Fibroblast of lung (primary cell): ENCODE data around the gene ATG7. TPM values are rescaled to one million over a fixed set of nuclear protein-coding genes. Genes with fewer than 3 reads are reported as not detected.

ENCODE experiments used
- DNase-seq, 2 donors: peaks; one replicate each; pipeline versions ENCODE4 v3.0.0 to v3.0.0-alpha.2; 2010; ENCODE audit warnings: low read depth in 2 of 2
- H2AFZ ChIP-seq: 2 replicates; pipeline ENCODE4 v1.5.1; 2012; ENCODE audit warnings: low read length, control low read depth, inconsistent platforms
- H3K27ac ChIP-seq: 2 replicates; pipeline ENCODE4 v1.5.1; 2011; ENCODE audit warnings: low read length, control low read depth; ENCODE audit not compliant: insufficient read depth
- H3K27me3 ChIP-seq: 2 replicates; pipeline ENCODE4 v1.5.1; 2011; ENCODE audit warnings: mild to moderate bottlenecking, low read length; ENCODE audit not compliant: control insufficient read depth, insufficient read depth
- H3K36me3 ChIP-seq: 2 replicates; pipeline ENCODE4 v1.5.1; 2011; ENCODE audit warnings: low read length; ENCODE audit not compliant: control insufficient read depth, insufficient read depth
- H3K4me1 ChIP-seq: 2 replicates; pipeline ENCODE4 v1.5.1; 2011; ENCODE audit warnings: low read length; ENCODE audit not compliant: control insufficient read depth, insufficient read depth; ENCODE audit errors: extremely low read depth
- H3K4me2 ChIP-seq: 2 replicates; pipeline ENCODE4 v1.5.1; 2011; ENCODE audit warnings: low read length, control low read depth; ENCODE audit not compliant: insufficient read depth; ENCODE audit errors: extremely low read depth
- H3K4me3 ChIP-seq, 4 experiments: fragments of 200-600 bp in 1 of 4; sonication (generic) in 1 of 4; replicated peaks in 1 of 4; 2 replicates each; pipeline ENCODE4 v1.5.1; 2011 to 2016; ENCODE audit warnings: low read length in 4 of 4, low read depth in 3 of 4, mild to moderate bottlenecking in 3 of 4, control low read depth in 2 of 4, inconsistent platforms in 1 of 4, mixed read lengths in 1 of 4; ENCODE audit not compliant: insufficient read depth in 1 of 4; ENCODE audit errors: control extremely low read depth in 1 of 4
- H3K79me2 ChIP-seq: 2 replicates; pipeline ENCODE4 v1.5.1; 2012; ENCODE audit warnings: mild to moderate bottlenecking, low read length, inconsistent platforms; ENCODE audit not compliant: control insufficient read depth, insufficient read depth
- H3K9ac ChIP-seq: 2 replicates; pipeline ENCODE4 v1.5.1; 2011; ENCODE audit warnings: mild to moderate bottlenecking, low read length, control low read depth; ENCODE audit not compliant: insufficient read depth
- H3K9me3 ChIP-seq: 2 replicates; pipeline ENCODE4 v1.5.1; 2012; ENCODE audit warnings: low read depth, low read length; ENCODE audit not compliant: control insufficient read depth, insufficient read depth
- H4K20me1 ChIP-seq: 2 replicates; pipeline ENCODE4 v1.5.1; 2011; ENCODE audit warnings: low read length; ENCODE audit not compliant: control insufficient read depth, insufficient read depth; ENCODE audit errors: extremely low read depth
- CTCF ChIP-seq, 2 donors: IDR thresholded peaks in 1 of 2; conservative IDR thresholded peaks in 1 of 2; 1 replicate in 1 of 2; 2 replicates in 1 of 2; pipeline ENCODE4 v1.5.1; 2011 to 2012; ENCODE audit warnings: low read length in 2 of 2, control low read depth in 1 of 2, inconsistent platforms in 1 of 2, low read depth in 1 of 2, mild to moderate bottlenecking in 1 of 2
- EZH2 ChIP-seq: IDR thresholded peaks from 2 replicates; pipeline ENCODE4 v1.5.1; 2012; ENCODE audit warnings: low read length, control low read depth, mild to moderate bottlenecking; ENCODE audit errors: missing control alignments
- polyA plus RNA-seq, 2 donors: library from polyadenylated mRNA; depleted of rRNA in 1 of 2; stranded (reverse) in 1 of 2; unstranded in 1 of 2; fragments of >200 nt; gene quantifications; 2 replicates each; pipeline ENCODE4 v1.2.1, GENCODE V29; 2011 to 2012; ENCODE audit warnings: missing spikeins in 1 of 2
- total RNA-seq: library from RNA; depleted of rRNA; stranded (reverse); fragments of >200 nt; gene quantifications from 2 replicates; pipeline ENCODE4 v1.2.1, GENCODE V29; 2014

Gene ATG7
- total and polyA plus RNA-seq, 2 donors (not counting 1 experiment from before 2014, with no cell fraction given) = 50.8 to 56.5 TPM

- Histone ChIP-seq H3K4me3 (peak overlapping the region in 1 of 4 experiments; percentile 1), H3K9me3 (no peaks in the 10 kb centered on the region), H2AFZ (no peak overlapping the region), H3K4me1 (peaks cover 10% of the 10 kb centered on the region), H3K79me2 (no peaks in the 10 kb centered on the region), H3K36me3 (no peaks in the 10 kb centered on the region), H3K27ac (peak overlapping the region; percentile 53), H3K27me3 (no peaks in the 10 kb centered on the region), H3K9ac (peak overlapping the region; percentile 8), H4K20me1 (no peaks in the 10 kb centered on the region), H3K4me2 (peak overlapping the region; percentile 54)
- TF ChIP-seq EZH2 = no peak
- peak; percentile 39 to 54 for TF ChIP-seq CTCF (conservative IDR thresholded peaks at IDR 0.05 in 1 of 2, IDR thresholded peaks at IDR 0.05 in 1 of 2; ENCODE audit: low read depth in 1 of 2, low read length in 2 of 2)
- DNase-seq = peak; percentile 53 to 82
Observed at GRCh38 chr3:11379238-11379823, 107.1 kb downstream of the ATG7 start.

GRCh38 chr3:11379824-11380701 lies 107.9 kb downstream of the ATG7 start:
- H3K4me2 ChIP-seq = peak overlapping the region; percentile 60
- H3K9me3 ChIP-seq = no peaks in the 10 kb centered on the region
- H3K79me2 ChIP-seq = no peaks in the 10 kb centered on the region
- H3K36me3 ChIP-seq = no peaks in the 10 kb centered on the region
- H3K27me3 ChIP-seq = no peaks in the 10 kb centered on the region
- H3K27ac ChIP-seq = peak overlapping the region; percentile 53
- peak overlapping the region; percentile 8 for H2AFZ ChIP-seq
- H3K4me3 ChIP-seq = peak overlapping the region in 2 of 4 experiments; percentile 10
- DNase-seq = peak; percentile 58 to 59
- TF ChIP-seq EZH2 = no peak
- no peak for TF ChIP-seq CTCF (conservative IDR thresholded peaks at IDR 0.05 in 1 of 2, IDR thresholded peaks at IDR 0.05 in 1 of 2; ENCODE audit: low read depth in 1 of 2, low read length in 2 of 2)
- no peaks in the 10 kb centered on the region for H4K20me1 ChIP-seq
- H3K4me1 ChIP-seq = peaks cover 10% of the 10 kb centered on the region
- peak overlapping the region; percentile 8 for H3K9ac ChIP-seq

- no peaks in the 10 kb centered on the region for H3K9me3 ChIP-seq
- H3K79me2 ChIP-seq = no peaks in the 10 kb centered on the region
- no peaks in the 10 kb centered on the region for H4K20me1 ChIP-seq
- H3K4me3 ChIP-seq = no peak overlapping the region
- no peaks in the 10 kb centered on the region for H3K36me3 ChIP-seq
- H3K27ac ChIP-seq = no peak overlapping the region
- no peak overlapping the region for H3K4me2 ChIP-seq
- no peaks in the 10 kb centered on the region for H3K27me3 ChIP-seq
- H3K9ac ChIP-seq = no peak overlapping the region
- no peak for DNase-seq
- no peak overlapping the region for H2AFZ ChIP-seq
- TF ChIP-seq EZH2 (no peak), CTCF (conservative IDR thresholded peaks at IDR 0.05 in 1 of 2, IDR thresholded peaks at IDR 0.05 in 1 of 2; ENCODE audit: low read depth in 1 of 2, low read length in 2 of 2) (no peak)
- peaks cover 10% of the 10 kb centered on the region for H3K4me1 ChIP-seq
Observed at GRCh38 chr3:11381141-11381540, 108.9 kb downstream of the ATG7 start.
